Measurements from ENCODE around the gene FCN1. TPM values are rescaled to one million over a fixed set of nuclear protein-coding genes. Genes with fewer than 3 reads are reported as not detected.

The FCN1 gene
- total RNA-seq, 1 experiment from 2014 or later: not detected

DNA sequence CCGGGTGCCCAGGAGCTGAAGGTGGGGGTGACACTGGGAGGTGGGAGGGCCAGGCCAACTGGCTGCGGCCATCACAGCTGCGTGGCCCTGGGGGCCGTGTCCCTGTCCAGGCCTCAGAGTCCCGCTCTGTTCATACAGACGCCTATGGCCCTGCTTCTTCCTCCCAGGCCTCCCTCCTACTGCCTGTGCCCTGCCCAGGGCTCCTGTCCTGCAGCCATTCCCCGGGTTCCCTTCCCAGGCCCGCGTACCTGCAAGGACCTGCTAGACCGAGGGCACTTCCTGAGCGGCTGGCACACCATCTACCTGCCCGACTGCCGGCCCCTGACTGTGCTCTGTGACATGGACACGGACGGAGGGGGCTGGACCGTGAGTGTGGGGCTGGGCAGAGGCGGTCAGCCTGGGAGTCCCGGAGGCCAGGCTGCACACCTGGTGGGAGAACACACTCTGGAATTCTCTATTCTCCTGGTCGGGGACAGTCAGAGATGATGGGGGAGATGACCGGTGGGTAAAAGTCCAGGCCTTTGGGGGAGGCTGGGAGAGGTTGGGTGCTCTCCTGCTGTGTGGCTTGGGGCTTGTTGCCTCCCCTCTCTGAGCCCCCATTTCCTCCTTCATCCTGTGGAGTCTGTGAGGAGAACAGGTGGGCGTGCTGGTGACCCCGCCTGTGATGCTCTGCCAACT lies 32.6 kb downstream of the FCN1 start:
- Mint-ChIP-seq H3K4me1 (ENCODE audit: insufficient read depth, unreplicated experiment) (no peaks in the 10 kb centered on the region), H3K27me3 (ENCODE audit: insufficient read depth, unreplicated experiment) (peaks cover 48% of the 10 kb centered on the region), H3K36me3 (ENCODE audit: insufficient read depth, unreplicated experiment) (no peaks in the 10 kb centered on the region), H3K9me3 (ENCODE audit: unreplicated experiment) (no peaks in the 10 kb centered on the region), H3K4me3 (ENCODE audit: unreplicated experiment) (no peak overlapping the region), H3K27ac (ENCODE audit: low read depth, unreplicated experiment) (no peak overlapping the region)
- no peak for DNase-seq (ENCODE audit: unreplicated experiment)
- ChIA-PET POLR2A (no interaction called here), CTCF (no interaction called here)
- TF ChIP-seq CTCF (IDR thresholded peaks at IDR 0.05; ENCODE audit: unreplicated experiment): no peak
- intact Hi-C loops (cut with micrococcal nuclease): no loop called here
- no TSS peak for BruUV-seq (replicated peaks)

- Mint-ChIP-seq H3K9me3 (ENCODE audit: unreplicated experiment) (no peaks in the 10 kb centered on the region), H3K4me1 (ENCODE audit: insufficient read depth, unreplicated experiment) (no peaks in the 10 kb centered on the region), H3K27ac (ENCODE audit: low read depth, unreplicated experiment) (no peak overlapping the region), H3K36me3 (ENCODE audit: insufficient read depth, unreplicated experiment) (no peaks in the 10 kb centered on the region), H3K27me3 (ENCODE audit: insufficient read depth, unreplicated experiment) (peaks cover 54% of the 10 kb centered on the region), H3K4me3 (ENCODE audit: unreplicated experiment) (no peak overlapping the region)
- BruUV-seq (replicated peaks): no TSS peak
- intact Hi-C loops (cut with micrococcal nuclease): no loop called here
- ChIA-PET POLR2A (no interaction called here), CTCF (no interaction called here)
- no peak for TF ChIP-seq CTCF (IDR thresholded peaks at IDR 0.05; ENCODE audit: unreplicated experiment)
- DNase-seq (ENCODE audit: unreplicated experiment): no peak
Measured at GRCh38 chr9:134884492-134884891, 33.2 kb downstream of the FCN1 start.

DNA sequence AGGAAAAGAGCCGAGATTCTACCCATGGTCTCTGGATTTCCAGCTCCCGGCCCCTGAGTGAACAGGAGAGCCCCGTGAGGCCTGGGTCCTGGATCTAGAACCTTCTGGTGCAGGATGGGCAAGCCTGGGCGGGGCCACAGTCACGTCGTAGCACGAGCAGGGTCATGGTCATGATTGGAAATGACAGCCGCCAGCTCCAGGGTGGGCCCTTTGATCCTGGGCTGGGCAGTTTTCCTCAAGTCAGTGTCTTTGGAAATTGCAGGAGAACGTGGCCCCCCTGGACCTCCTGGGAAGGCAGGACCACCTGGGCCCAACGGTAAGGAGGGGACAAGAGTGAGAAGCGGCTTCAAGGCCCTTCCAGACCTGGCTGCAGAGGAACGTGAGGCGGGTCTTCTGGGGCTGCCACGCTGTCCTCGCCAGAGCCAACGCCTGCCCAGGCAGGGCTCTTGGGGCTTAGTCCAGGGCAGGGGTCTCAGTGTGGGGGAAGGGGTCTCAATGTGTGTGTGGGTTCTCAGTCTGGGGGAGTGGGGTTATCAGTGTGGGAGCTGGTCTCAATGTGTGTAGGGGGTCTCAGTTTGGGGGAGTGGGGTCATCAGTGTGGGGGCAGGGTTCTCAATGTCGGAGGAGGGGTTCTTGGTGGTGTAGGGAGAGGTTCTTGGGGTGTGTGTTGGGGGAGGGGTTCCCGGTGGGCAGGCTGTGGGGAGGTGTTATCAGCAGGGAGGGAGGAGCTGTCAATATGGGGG lies 34.5 kb downstream of the FCN1 start:
- intact Hi-C loops (cut with micrococcal nuclease): no loop called here
- TF ChIP-seq CTCF (IDR thresholded peaks at IDR 0.05; ENCODE audit: unreplicated experiment): no peak
- Mint-ChIP-seq H3K4me1 (ENCODE audit: insufficient read depth, unreplicated experiment) (no peaks in the 10 kb centered on the region), H3K9me3 (ENCODE audit: unreplicated experiment) (no peaks in the 10 kb centered on the region), H3K36me3 (ENCODE audit: insufficient read depth, unreplicated experiment) (no peaks in the 10 kb centered on the region), H3K27ac (ENCODE audit: low read depth, unreplicated experiment) (no peak overlapping the region), H3K27me3 (ENCODE audit: insufficient read depth, unreplicated experiment) (peaks cover 64% of the 10 kb centered on the region), H3K4me3 (ENCODE audit: unreplicated experiment) (no peak overlapping the region)
- BruUV-seq (replicated peaks): no TSS peak
- ChIA-PET CTCF (interaction anchor here (0.5 to 0.6 kb wide), 2 partner anchors 332 to 376 kb away, joined by 3 read pairs; no protein-coding TSS in a partner anchor), POLR2A (no interaction called here)
- no peak for DNase-seq (ENCODE audit: unreplicated experiment)

GRCh38 chr9:134882204-134882785 lies 35.4 kb downstream of the FCN1 start:
- Mint-ChIP-seq H3K4me3 (ENCODE audit: unreplicated experiment) (no peak overlapping the region), H3K27ac (ENCODE audit: low read depth, unreplicated experiment) (no peak overlapping the region), H3K27me3 (ENCODE audit: insufficient read depth, unreplicated experiment) (peaks cover 64% of the 10 kb centered on the region), H3K36me3 (ENCODE audit: insufficient read depth, unreplicated experiment) (no peaks in the 10 kb centered on the region), H3K4me1 (ENCODE audit: insufficient read depth, unreplicated experiment) (no peaks in the 10 kb centered on the region), H3K9me3 (ENCODE audit: unreplicated experiment) (no peaks in the 10 kb centered on the region)
- POLR2A ChIA-PET: no interaction called here
- CTCF ChIA-PET: no interaction called here
- no peak for TF ChIP-seq CTCF (IDR thresholded peaks at IDR 0.05; ENCODE audit: unreplicated experiment)
- no peak for DNase-seq (ENCODE audit: unreplicated experiment)
- intact Hi-C loops (cut with micrococcal nuclease): no loop called here
- no TSS peak for BruUV-seq (replicated peaks)

All from MCF 10A (cell line).